ENCODE data around the gene ARL5B.

ARL5B gene

GRCh38 chr10:18659819-18660535 is 746 bp downstream of the ARL5B start:
- no peak for DNase-seq

- DNase-seq = no peak
These were observed 1.7 kb downstream of the ARL5B start for GRCh38 chr10:18660816-18661431.

GRCh38 chr10:18664841-18665478 is 5.7 kb downstream of the ARL5B start:
- no peak for DNase-seq

- DNase-seq = no peak
These were observed 6.8 kb downstream of the ARL5B start for GRCh38 chr10:18665815-18666558.

DNA sequence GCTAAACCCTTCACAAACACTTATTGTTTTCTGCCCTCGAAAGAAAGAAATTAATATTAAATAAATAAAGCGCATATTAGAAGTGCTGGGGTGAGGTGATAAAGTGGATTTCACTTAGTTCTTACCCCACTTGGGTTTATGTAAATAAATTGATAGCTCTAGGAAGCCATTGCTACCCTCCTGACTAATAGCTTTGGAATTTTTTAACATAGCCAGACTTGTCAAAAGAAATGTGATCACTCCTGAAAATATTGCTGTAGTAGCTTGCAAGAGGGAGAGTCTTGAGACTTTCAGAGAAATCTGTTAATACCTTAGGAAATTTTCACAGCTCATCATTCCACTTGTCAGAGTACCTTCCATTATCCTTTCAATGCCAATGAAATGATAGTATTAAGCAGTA is 7.6 kb downstream of the ARL5B start:
- DNase-seq = no peak

DNA sequence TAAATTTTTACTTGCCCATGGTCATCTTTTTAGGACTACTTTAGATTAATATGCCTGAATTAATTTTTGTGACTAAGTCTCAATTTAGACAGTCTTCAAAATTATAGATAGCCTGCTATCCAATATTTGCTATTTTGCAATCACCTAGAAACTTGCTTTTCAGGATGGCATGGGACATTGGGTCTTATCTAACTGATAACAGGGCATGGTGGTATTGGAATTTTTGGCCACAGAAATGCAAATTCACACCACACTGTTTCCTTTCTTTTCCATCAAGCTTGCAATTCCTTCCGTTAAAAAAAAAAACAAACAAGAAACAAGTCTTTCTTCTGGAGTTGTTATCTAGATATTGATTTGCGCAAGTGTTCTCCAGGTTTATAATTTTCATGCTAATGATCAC is 8.8 kb downstream of the ARL5B start:
- no peak for DNase-seq

- DNase-seq = no peak
These were observed 16.0 kb downstream of the ARL5B start for GRCh38 chr10:18675086-18675801.

GRCh38 chr10:18680754-18681153 is 21.5 kb downstream of the ARL5B start:
- no peak for DNase-seq

DNA sequence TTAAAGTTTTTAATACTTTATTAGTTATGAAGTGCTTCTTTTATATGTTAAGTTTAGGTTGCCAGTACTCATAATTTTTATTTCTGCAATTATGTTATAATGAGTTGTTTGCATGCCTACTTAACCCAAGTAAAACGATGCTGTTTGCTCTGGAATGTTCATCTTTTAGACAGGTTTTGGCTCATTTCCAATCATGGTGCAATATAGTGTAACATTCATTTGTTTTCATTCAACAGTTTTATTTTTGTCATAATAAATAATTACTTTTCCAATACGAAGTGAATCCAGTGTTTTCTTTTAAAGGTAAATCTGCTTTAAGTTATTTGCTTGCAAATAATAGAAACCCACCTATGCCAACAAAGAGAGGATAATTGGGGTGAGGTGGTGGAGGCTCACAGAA is 22.1 kb downstream of the ARL5B start:
- no peak for DNase-seq

- DNase-seq = no peak
These were observed 22.8 kb downstream of the ARL5B start for GRCh38 chr10:18681971-18682411.

- no peak for DNase-seq
These were observed 24.2 kb downstream of the ARL5B start for GRCh38 chr10:18683427-18683826.

DNA sequence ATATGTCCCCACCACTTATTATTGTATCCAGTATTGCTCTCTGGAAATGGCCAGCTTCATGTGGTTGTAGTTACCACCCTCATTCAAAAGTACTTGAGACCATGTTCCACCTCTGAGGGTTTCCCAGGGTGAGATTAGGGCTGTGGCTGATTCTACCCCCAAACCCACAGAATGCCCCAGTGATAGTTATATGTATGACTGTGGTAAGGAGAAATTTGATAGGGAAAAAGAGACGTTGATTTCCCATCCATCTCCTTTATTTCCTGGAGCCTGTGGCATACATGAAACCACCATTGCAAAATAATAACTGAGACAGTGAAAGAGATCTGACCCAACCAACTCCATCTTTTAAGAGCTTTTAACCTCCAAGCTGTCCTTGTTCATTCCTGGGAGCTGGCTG is 25.2 kb downstream of the ARL5B start:
- no peak for DNase-seq

DNA sequence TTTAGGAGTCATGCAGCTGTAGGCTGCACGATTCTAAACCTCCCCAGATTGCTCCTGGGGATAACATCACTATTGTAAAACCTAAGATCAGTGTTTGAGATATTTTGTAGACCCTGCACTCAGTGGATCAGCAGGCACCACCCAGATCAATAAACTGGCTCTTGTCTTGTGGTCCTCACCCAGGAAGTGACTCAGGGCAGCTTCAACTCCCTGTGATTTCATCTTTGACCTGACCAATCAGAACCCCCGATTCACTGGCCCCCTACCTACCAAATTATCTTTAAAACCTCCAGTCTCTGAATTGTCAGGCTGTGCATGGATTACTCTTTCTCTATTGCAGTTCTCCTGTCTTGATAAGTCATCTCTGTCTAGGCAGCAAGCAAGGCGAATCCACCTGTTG is 25.7 kb downstream of the ARL5B start:
- DNase-seq = no peak

GRCh38 chr10:18685555-18685954 is 26.3 kb downstream of the ARL5B start:
- no peak for DNase-seq

- no peak for DNase-seq
These were observed 28.0 kb downstream of the ARL5B start for GRCh38 chr10:18687195-18687594.

GRCh38 chr10:18687706-18688105 is 28.5 kb downstream of the ARL5B start:
- DNase-seq = no peak

- no peak for DNase-seq
These were observed 30.3 kb downstream of the ARL5B start for GRCh38 chr10:18689498-18689897.

GRCh38 chr10:18690541-18690940 is 31.3 kb downstream of the ARL5B start:
- no peak for DNase-seq

DNA sequence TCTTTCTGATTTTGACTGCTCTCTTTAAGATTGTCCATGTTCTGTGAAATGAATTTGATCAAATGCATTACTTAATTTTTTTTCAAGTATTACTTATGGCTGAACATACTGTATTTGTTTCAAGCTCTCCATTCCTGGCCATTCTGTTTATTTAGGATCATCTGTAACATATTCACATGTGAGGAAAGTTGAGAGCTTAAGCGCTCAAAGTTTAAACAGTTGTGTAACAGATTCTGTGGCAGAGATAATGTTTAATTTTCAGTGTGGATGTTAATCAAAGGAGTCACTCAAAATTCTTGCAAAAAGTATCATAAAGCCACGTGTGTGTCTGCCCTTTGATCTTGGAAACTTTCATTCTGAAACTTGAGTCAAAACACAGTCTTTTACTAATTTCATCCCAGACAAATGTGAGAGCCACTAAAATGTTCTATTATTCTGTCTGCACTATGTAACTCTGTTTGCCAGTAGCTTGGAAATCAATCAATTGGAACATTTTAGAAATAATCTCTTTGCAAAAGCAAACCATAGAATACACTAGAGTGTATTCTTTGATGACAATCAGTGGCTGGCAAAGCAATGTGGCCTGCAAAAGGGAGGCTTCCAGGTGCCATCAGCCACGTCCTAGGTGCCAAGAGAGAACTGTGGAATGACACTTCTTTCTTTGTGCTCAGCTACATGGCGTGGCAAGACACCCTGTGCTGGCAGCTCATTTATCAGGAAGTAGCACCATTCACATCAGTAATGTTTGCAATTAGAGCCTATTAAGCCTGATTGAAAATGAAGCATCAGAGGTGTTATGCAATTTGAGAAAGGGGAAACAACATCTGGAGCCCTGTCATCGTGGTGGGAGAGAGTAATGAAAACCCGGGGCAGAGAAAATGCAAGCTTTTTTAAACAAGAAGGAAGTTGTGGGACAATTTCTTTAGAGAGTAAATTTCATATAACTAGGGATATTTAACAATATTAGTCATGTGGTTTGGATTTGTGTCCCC is 40.9 kb downstream of the ARL5B start:
- DNase-seq = no peak

GRCh38 chr10:18703521-18703920 is 44.3 kb downstream of the ARL5B start:
- DNase-seq = no peak

DNA sequence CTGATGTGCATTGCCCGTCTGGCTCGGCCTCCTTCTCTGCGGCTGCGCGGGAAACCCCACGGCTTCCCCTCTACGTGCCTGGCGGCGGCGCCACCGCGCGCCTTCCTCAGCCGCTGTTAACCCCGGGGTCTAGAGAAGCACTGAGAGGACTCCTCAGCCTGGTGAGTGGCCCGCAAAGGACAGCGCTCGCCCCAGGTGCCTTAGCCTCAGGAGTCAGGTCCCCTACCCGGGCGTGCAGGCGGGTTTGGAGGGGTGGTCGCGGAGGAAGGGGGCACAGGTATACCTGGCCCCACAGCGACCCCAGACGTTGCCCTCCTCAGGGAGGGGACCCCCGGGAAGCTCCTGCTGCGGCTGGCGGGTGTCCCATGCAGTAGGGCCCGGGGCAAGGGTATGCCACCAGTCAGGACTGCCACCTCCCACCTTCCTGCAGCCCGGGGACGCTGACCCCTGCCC is 51.0 kb downstream of the ARL5B start:
- no peak for DNase-seq

All from right forelimb (tissue), 1 donor.